GM18508 (cell line): Measurements from ENCODE around the gene MSRB1.
"Not testable (repeated sequence)": the region's sequence is repeated elsewhere in the genome, so short reads cannot be mapped to it uniquely, and the experiment has no call there.

Experiments used
- ATAC-seq: cut with Tn5 transposase; IDR thresholded peaks from one replicate; pipeline ENCODE4 v1.9.1; 2021; ENCODE audit warnings: moderate number of reproducible peaks; ENCODE audit not compliant: insufficient read depth, unreplicated experiment

The MSRB1 gene

GRCh38 chr16:1941162-1942046, 1.6 kb downstream of the MSRB1 start:
- ATAC-seq = no peak

GRCh38 chr16:1940273-1941161, 2.5 kb downstream of the MSRB1 start:
- no peak for ATAC-seq

GRCh38 chr16:1939833-1940232, 3.2 kb downstream of the MSRB1 start:
- ATAC-seq = not testable (repeated sequence)

- ATAC-seq = no peak
Measured at GRCh38 chr16:1938910-1939309, 4.1 kb downstream of the MSRB1 start.

- ATAC-seq = no peak
Measured at GRCh38 chr16:1938316-1938715, 4.7 kb downstream of the MSRB1 start.

- ATAC-seq = no peak
Measured at GRCh38 chr16:1936945-1937479, 6.0 kb downstream of the MSRB1 start.

GRCh38 chr16:1933097-1933661, 9.8 kb downstream of the MSRB1 start:
- no peak for ATAC-seq

GRCh38 chr16:1932050-1933028, 10.7 kb downstream of the MSRB1 start:
- no peak for ATAC-seq

- ATAC-seq = no peak
Measured at GRCh38 chr16:1930338-1930720, 12.7 kb downstream of the MSRB1 start.

- ATAC-seq = no peak
Measured at GRCh38 chr16:1929578-1930337, 13.2 kb downstream of the MSRB1 start.

GRCh38 chr16:1929105-1929504, 13.9 kb downstream of the MSRB1 start:
- no peak for ATAC-seq

- ATAC-seq = no peak
Measured at GRCh38 chr16:1926271-1926670, 16.7 kb downstream of the MSRB1 start.

- no peak for ATAC-seq
Measured at GRCh38 chr16:1924095-1924494, 18.9 kb downstream of the MSRB1 start.

- no peak for ATAC-seq
Measured at GRCh38 chr16:1923299-1924034, 19.5 kb downstream of the MSRB1 start.

- ATAC-seq = no peak
Measured at GRCh38 chr16:1922357-1922756, 20.6 kb downstream of the MSRB1 start.

GRCh38 chr16:1920727-1921171, 22.2 kb downstream of the MSRB1 start:
- ATAC-seq = no peak

- not testable (repeated sequence) for ATAC-seq
Measured at GRCh38 chr16:1920122-1920521, 22.9 kb downstream of the MSRB1 start.
